H54 (cell line): Measurements from ENCODE around the gene CERS6.

ENCODE experiments used
- DNase-seq: peaks from one replicate; pipeline ENCODE4 v3.0.0; 2011; ENCODE audit warnings: low spot score, mixed read lengths; ENCODE audit not compliant: insufficient read length
- FAIRE-seq: peaks from 3 replicates; lab custom pipeline; 2011; peaks lifted over from hg19 to GRCh38; lab: Jason Lieb, UNC
- POLR2A ChIP-seq: IDR thresholded peaks from 2 replicates; pipeline ENCODE4 v1.6.1; 2011; ENCODE audit warnings: low read depth, mild to moderate bottlenecking, low read length

Gene CERS6

GRCh38 chr2:168517816-168518215 lies 61.7 kb downstream of the CERS6 start:
- no peak for TF ChIP-seq POLR2A
- no peak for DNase-seq
- peak; percentile 87 for FAIRE-seq

- FAIRE-seq (peak; percentile 92), DNase-seq (peak; percentile 18)
- no peak for TF ChIP-seq POLR2A
Observed at GRCh38 chr2:168518555-168519066, 62.5 kb downstream of the CERS6 start.

- DNase-seq: no peak
- no peak for TF ChIP-seq POLR2A
- no peak for FAIRE-seq
Observed at GRCh38 chr2:168519534-168520308, 63.6 kb downstream of the CERS6 start.

GRCh38 chr2:168521053-168521741 lies 65.1 kb downstream of the CERS6 start:
- FAIRE-seq (peak; percentile 71), DNase-seq (no peak)
- no peak for TF ChIP-seq POLR2A

GRCh38 chr2:168522446-168522845 lies 66.4 kb downstream of the CERS6 start:
- FAIRE-seq: no peak
- TF ChIP-seq POLR2A: no peak
- no peak for DNase-seq

- FAIRE-seq: peak; percentile 27
Observed at GRCh38 chr2:168524005-168524404, 67.9 kb downstream of the CERS6 start.

GRCh38 chr2:168525020-168525419 lies 68.9 kb downstream of the CERS6 start:
- no peak for TF ChIP-seq POLR2A
- DNase-seq (no peak), FAIRE-seq (no peak)

More at GRCh38 chr2:168524005-168524404, 67.9 kb downstream of the CERS6 start:
- TF ChIP-seq POLR2A: no peak
- no peak for DNase-seq

- no peak for DNase-seq
- FAIRE-seq: no peak
- TF ChIP-seq POLR2A: no peak
Observed at GRCh38 chr2:168525716-168526446, 69.8 kb downstream of the CERS6 start.

- no peak for TF ChIP-seq POLR2A
- DNase-seq: no peak
- FAIRE-seq: no peak
Observed at GRCh38 chr2:168526641-168527040, 70.6 kb downstream of the CERS6 start.

GRCh38 chr2:168528016-168528415 lies 71.9 kb downstream of the CERS6 start:
- no peak for DNase-seq
- no peak for TF ChIP-seq POLR2A
- no peak for FAIRE-seq

- FAIRE-seq (no peak), DNase-seq (no peak)
- TF ChIP-seq POLR2A: no peak
Observed at GRCh38 chr2:168528469-168528868, 72.4 kb downstream of the CERS6 start.

- peak; percentile 33 for FAIRE-seq
- TF ChIP-seq POLR2A: no peak
- DNase-seq: no peak
Observed at GRCh38 chr2:168529054-168529833, 73.2 kb downstream of the CERS6 start.
